GM19467 (cell line): ENCODE measurements around the gene C1orf50.
"Not testable (repeated sequence)": the region's sequence is repeated elsewhere in the genome, so short reads cannot be mapped to it uniquely, and the experiment has no call there.

Experiments
- ATAC-seq: cut with Tn5 transposase; IDR thresholded peaks from one replicate; pipeline ENCODE4 v1.9.1; 2021; ENCODE audit warnings: mild to moderate bottlenecking, moderate library complexity; ENCODE audit not compliant: unreplicated experiment

C1orf50 gene

DNA sequence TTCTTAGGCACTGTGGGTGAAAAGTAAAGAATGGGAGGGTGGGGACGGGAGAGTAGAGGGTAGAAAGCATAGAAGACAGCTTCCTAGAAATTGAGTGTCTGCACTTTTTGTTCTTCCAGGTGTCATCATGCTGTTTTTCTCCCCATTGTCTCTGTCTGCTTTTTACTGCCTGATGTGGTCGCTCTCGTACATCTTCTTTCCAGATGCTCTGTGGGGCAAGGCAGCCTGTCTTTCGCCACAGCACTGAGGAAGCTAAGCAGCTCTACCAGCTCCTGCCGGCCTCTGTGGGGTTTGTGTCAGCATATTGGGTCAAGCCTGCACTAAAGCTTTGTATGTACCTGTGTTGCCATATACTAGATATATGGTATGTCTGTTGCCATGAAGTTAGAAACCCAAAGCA lies 30.9 kb downstream of the C1orf50 start:
- ATAC-seq = no peak

DNA sequence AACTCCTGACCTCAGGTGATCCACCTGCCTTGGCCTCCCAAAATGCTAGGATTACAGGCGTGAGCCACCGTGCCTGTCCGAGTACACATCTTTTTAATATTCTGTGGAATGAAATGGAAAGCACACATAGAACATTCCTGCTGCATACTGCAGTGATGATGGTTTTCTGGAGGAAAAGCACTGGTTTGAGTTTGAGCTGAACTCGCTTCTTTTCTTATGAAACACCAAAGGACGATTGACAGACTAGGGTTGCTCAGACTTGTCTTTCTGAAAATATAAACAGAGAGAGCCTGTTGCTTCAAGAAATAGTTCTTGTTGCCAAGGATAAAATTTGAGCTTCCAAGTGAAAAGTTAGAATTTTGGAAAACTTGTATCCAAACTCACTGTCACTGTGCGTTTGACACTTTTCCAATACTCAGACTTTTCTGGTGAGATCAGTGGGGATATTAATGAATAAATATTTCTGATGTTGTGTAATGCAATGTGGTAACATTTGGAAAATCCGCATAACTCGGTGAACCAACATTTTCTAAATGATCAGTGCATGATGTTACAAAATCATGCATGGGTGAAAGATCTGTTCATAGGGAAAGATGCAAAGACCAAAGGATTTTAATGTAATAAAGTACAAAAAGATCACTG lies 34.9 kb downstream of the C1orf50 start:
- ATAC-seq = no peak

DNA sequence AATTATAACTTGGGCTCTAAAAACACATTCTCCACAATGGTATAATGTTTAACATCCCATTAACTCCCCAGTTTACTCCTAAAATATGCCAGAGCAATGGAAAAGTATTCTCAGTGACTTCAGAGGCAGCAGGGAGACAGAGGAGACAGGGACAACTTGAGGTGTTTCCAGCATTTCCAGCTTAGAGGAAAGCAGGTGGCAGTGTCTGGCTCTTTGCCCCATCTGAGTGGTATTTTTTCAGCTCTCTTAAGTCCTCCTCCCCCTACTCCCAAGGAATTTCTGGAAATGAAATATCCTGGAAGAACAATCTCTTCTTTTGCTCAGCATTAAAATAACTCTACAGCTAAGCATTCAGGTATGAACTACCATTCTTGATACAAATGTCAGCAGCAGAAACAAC lies 39.1 kb downstream of the C1orf50 start:
- ATAC-seq = no peak

DNA sequence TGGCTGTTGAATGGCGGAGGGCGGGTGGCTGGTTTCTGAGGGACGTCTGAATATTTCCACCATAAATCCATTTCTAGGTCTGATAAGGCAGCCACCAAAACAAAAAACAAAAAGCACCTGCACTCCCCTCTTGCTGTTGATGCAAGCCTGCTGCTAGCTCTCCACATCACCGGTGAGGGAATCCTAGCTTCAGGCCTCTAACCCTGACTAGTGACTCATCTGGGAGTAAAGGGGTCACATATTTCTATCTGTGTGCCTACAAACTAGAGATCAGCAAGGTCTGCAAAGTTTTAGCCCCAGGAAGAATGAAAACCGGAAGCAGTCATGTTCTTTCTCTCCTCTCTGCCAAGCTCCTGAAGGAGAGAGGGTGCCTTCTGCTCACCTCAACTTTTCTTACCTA lies 39.5 kb downstream of the C1orf50 start:
- ATAC-seq = no peak

DNA sequence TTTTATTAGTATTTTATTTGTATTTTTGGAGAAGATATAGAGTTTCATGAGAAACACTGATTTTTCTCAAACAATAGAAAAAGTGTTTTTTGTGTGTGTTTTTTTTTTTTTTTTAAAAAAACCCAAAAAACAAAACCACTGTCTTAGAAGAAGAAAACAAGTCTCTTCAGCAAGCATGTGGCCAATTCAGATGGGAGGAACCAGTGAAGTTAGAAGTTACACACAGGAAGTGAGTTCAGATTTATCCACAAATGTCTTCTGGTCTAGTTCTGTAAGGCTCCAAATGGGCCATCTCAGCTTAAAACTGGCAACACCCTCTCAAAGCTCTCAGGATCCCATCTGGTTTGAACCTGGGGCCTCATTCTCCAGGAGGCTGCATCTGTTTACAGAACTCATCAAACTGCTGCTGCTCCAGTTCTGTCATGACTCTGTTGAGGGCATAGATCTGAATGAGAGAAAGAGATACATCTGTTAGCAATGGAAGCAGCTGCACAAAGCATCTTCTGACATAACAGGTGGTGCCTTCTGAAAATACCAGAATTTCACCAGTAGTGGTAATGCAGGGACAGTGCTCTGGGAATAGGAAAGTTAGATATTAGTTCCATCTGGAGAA lies 40.1 kb downstream of the C1orf50 start:
- ATAC-seq = no peak

DNA sequence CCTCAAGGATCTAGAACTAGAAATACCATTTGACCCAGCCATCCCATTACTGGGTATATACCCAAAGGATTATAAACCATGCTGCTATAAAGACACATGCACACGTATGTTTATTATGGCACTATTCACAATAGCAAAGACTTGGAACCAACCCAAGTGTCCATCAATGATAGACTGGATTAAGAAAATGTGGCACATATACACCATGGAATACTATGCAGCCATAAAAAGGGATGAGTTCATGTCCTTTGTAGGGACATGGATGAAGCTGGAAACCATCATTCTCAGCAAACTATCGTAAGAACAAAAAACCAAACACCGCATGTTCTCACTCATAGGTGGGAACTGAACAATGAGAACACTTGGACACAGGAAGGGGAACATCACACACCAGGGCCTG lies 47.8 kb downstream of the C1orf50 start:
- not testable (repeated sequence) for ATAC-seq

DNA sequence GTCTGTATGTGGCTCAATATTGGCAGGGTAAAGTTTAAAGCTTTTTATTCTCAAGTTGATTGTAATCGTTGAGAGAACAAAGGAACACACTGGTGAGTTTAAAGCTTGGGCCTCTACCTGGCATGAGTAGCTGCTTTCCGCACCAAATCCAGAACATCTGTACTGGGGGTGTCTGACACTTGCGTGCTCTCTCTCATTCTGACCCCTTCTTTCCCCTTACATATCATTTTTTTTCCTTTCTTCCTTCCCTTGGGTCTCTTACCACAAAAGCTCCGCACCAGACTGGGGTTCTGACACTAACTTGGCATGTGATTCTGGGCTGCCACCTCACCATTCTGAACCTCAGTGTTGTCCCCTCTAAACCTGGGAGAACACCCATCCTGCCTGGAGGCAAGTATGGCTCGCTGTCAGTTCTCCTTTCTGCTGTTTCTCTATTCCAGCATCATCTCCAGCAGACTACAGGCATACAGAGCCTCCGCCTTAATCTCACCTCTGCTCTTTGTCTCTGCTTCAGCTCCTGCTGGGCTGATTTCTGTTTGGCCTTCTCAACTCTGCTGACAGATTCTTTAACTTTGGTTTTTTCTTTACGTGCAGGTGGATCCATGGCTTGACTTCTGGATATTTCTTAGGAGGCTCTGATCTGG lies 49.0 kb downstream of the C1orf50 start:
- ATAC-seq = no peak

DNA sequence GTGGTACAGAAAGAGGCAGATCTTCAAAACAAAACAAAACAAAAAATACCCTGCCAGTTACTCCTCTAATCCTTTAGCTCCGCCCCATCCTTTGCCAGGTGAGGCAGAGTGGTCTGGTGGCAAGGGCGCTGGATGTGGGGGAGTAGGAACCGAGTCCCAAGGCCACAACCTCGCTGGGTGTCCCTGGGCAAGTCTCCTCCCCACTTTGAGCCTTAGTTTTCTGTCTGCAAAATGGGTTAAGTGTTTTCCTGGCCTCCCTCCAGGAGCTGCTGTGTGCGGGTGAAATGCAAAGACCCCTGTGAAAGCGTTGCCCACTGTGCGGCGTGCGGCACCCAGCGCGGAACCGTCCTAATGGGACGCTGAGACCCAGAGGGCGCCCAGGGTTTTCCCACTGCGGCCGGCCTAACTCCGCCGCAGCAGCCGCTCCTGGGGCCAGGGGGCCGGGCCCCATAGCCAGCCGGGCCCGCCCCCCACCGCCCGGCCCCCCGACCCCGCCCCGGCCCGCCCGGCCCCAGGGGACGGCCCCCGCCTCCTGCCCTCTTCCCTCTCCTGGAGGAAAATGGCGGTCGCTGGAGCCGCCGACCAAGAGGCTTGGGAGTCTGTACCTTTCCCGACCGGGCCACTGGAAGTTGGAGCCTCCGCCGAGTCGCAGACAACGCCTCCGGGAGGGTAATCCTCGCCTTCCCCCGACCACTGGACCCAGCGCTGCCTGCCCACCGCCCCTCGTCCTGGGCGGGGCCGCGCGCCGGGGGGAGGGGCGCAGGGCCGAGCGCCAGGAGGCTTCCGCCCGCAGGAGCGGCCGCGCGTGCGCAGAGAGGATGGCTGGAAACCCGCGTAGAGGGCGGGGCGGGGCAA lies 49.8 kb downstream of the C1orf50 start, which contains the start of the genes ERMAP and SVBP:
Gene ERMAP (plus strand): TSS at position 538 of the 855 bp plus-strand sequence. CDS start 13,327 bp downstream, outside the sequence.
Gene SVBP (minus strand): TSS at position 813 of the 855 bp plus-strand sequence. CDS start 853 bp downstream, outside the sequence.
- peak; percentile 75 for ATAC-seq

DNA sequence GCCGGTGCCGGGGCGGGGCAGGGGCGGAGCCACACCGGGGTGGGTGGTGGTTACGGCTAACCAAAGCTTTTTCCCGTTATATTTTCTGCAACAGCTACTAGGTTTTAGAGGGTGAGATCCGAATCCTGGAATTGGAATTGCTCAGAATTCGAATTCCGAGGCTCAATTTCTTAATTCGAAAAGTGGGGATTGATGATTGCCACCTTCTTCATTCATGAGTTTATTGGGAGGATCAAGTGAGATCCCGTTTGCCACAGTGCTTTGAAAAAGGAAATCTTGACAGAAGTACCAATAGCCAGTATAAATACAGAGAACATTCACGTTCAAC lies 50.4 kb downstream of the C1orf50 start:
- no peak for ATAC-seq

DNA sequence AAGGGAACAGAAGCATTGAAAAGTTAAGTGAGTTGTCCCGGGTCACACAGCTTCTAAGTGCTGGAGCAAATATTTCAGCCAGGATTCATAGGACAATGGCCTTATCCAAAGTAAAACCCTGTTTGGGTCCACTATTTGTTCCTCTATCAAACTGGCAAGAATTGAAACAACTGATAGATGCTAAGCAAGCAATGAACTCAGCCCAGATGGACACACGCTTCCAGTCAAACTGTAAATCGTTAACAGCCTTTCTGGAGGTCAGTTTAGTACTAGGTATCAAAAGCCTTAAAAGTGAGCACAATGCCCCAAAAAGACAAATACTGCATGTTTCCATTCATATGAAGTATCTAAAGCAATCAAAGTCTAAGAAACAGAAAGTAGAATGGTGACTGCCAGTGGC lies 50.9 kb downstream of the C1orf50 start:
- ATAC-seq = no peak

DNA sequence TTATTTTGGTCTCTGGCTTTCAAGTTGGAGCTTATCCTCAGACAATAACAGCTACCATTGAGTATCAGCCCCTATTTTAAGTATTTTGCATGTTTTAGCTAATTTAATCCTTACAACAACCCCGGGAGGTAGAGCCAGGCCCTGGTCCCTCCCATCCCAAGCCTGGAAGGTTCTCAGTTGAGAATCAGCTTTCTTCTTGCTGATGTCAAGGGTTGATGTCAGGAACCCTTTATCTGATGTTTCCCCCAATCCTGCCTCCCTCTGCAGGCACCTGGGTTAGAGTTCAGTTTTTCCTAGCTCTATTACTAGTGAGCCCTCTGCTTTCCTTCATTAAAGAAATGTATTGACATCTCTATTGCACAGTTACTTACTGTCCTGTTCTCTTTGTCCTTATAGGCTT lies 53.8 kb downstream of the C1orf50 start:
- ATAC-seq = no peak

DNA sequence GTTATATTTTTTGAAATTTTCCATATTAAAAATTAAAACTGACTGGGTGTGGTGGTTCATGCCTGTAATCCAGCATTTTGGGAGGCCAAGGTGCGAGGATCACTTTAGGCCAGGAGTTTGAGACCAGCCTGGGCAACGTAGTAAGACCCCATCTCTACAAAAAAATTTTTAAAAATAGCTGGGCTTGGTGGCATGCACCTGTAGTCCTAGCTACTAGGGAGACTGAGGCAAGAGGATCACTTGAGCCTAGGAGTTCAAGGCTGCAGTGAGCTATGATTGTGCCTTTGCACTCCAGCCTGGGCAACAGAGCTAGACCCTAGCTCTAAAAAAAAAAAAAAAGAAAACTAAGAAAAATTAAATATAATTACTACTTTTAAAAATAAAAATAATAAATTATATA lies 54.6 kb downstream of the C1orf50 start:
- no peak for ATAC-seq

DNA sequence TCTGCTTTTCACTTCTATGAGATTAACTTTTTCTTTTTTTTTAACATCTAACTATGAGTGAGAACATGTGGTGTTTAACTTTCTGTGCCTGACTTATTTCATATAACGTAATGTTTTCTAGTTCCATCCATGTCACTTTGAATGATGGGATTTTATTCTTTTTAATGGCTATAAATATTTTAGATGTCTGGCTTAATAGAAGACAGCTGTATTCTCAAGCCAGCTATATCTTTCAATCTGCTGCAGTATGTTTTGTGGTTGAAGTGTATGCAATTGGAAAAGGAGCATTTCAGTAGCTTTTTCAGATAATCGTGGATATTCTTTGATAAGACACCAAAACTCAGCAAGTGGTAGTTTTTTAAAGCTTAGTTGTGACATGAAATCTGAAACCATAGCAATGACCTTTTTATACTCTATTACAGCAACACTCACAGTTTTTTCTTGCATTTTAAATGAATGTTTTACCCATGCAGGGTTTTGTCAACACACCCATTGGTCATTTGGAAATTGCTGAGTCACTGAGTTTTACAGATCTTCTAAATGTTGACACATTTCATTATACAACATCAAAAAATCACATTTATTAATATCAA lies 55.8 kb downstream of the C1orf50 start:
- no peak for ATAC-seq

DNA sequence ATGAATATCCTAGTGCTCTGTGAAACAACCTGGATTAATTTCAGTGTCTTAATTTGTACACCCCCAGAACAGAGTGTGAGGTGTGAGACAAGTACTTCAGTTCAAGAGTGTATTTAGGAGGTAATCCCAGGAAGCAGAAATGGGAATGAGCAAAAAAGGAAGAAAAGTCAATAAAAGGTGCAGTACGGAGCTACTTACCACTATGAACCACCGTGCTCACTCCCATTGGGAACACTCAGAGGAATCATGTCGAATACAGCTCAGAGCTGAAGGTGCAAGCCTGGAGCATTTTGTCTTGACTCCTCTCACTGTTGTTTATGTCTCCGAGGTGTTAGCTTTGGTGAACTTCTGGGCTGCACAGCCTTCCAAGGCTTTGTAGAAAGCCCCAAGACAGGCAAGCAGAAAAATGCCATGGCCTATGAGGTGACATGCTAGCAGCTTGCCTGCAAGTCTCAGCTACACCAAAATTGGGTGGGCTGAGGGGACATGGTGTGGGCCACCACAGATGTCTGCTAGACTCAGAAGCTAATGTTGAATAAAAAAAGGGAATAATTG lies 57.5 kb downstream of the C1orf50 start:
- no peak for ATAC-seq

DNA sequence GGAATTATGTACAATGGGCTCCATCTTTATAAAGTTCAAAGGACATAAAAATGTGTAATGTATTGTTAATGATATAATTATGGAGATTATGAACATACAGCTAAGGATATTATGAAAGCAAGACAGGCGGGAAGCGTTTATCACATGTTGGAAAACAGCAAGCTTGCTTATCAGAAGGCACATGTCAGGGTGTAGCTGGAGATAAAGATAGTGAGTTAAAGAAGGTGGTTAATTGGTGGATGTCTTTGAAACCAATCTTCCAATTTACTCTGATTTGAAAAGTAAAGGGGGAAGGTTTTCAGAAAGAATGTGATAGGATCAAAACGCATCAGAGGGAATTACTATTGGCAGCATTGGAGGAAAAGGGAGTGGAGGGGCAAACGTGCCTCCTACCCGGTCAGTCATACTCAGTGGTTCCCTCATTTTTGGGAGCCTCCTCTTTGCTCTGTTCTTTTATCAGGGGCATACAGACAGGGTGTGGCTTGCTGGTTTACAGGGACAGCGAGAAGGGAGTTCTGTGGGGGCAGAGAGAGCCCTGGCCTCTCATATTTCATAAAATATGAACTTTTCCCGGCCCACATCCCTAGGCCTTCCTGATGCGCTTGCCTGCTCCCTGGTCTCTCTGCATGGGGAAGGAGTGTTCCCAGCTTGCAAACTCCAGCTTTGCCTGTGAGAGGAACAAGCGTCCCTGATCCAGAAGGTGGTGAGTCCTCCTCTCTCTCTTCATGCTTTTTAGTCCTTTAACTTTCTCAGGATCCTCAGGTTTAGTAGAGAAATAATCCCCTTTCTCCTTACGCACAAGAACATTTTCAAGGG lies 58.2 kb downstream of the C1orf50 start:
- ATAC-seq = no peak
